K562 (cell line): ENCODE data around the gene ZC3H11A. TPM values are rescaled to one million over a fixed set of nuclear protein-coding genes. Genes with fewer than 3 reads are reported as not detected.

Source experiments
- ATAC-seq: fragments of 200-7000 bp; cut with Tn5 transposase; 3 replicates; pipeline ENCODE4 v1.9.1; 2020; ENCODE audit warnings: moderate library complexity
- BruUV-seq: library from RNA; stranded (reverse); fragments of 400-500 nt; replicated peaks from 2 replicates; lab custom pipeline; 2021; lab: Mats Ljungman, UMichigan
- CTCF ChIA-PET: fragments of 300-600 bp; formaldehyde crosslinking; extraction: SDS; loops from one replicate; lab custom pipeline; 2021; ENCODE audit warnings: low intra/inter-chr PET ratio; lab: Yijun Ruan, JAX
- POLR2A ChIA-PET: fragments of 300-600, 350-650 bp; sonication (Branson Sonifier 250); formaldehyde crosslinking; extraction: SDS; loops from one replicate; lab custom pipeline; 2021; ENCODE audit warnings: antibody characterized with exemption, inconsistent platforms; lab: Yijun Ruan, JAX
- DNase-seq, 4 experiments: peaks; one replicate each; pipeline versions ENCODE4 v3.0.0 to v3.0.0-alpha.2; 2011 to 2018; ENCODE audit warnings: low spot score in 3 of 4, mixed read lengths in 3 of 4; ENCODE audit errors: extremely low read depth in 1 of 4
- FAIRE-seq: peaks from 2 replicates; lab custom pipeline; 2011; peaks lifted over from hg19 to GRCh38; lab: Jason Lieb, UNC
- H2AFZ ChIP-seq: 2 replicates; pipeline ENCODE4 v1.6.0; 2011; ENCODE audit warnings: low read depth, low read length, control low read depth, inconsistent platforms
- H3K27ac ChIP-seq: fragments of 200-600 bp; 3 replicates; pipeline ENCODE4 v1.8.0; 2011; ENCODE audit warnings: low read depth, mild to moderate bottlenecking, control low read depth, inconsistent platforms, low read length, moderate library complexity, mixed read lengths; ENCODE audit errors: extremely low read depth
- H3K27me3 ChIP-seq, 2 experiments: fragments of 300-600 bp in 1 of 2; 2 replicates in 1 of 2; 3 replicates in 1 of 2; pipeline versions ENCODE4 v1.6.0 to v1.8.0; 2011; ENCODE audit warnings: inconsistent platforms in 2 of 2, low read length in 2 of 2, mild to moderate bottlenecking in 1 of 2, mixed read lengths in 1 of 2, moderate library complexity in 1 of 2; ENCODE audit not compliant: control insufficient read depth in 2 of 2, insufficient read depth in 2 of 2
- H3K36me3 ChIP-seq: fragments of 300-600 bp; 3 replicates; pipeline ENCODE4 v1.8.0; 2011; ENCODE audit warnings: mild to moderate bottlenecking, low read length, inconsistent platforms; ENCODE audit not compliant: control insufficient read depth, insufficient read depth
- H3K4me1 ChIP-seq, 2 experiments: fragments of 200-600 bp in 1 of 2; replicated peaks in 1 of 2; 2 replicates in 1 of 2; 3 replicates in 1 of 2; pipeline versions ENCODE4 v1.5.1 to v1.8.0; 2011; ENCODE audit warnings: inconsistent platforms in 2 of 2, low read length in 2 of 2, mild to moderate bottlenecking in 1 of 2, mixed read lengths in 1 of 2, moderate library complexity in 1 of 2; ENCODE audit not compliant: control insufficient read depth in 2 of 2, insufficient read depth in 2 of 2
- H3K4me2 ChIP-seq: 2 replicates; pipeline ENCODE4 v1.6.1; 2011; ENCODE audit warnings: low read length, control low read depth, inconsistent platforms, mixed read lengths; ENCODE audit not compliant: insufficient read depth
- H3K4me3 ChIP-seq: fragments of 200-600 bp; sonication (generic), shearing (Covaris generic); 2 replicates; pipeline ENCODE4 v1.5.1; 2016; ENCODE audit warnings: control low read depth, inconsistent platforms
- H3K79me2 ChIP-seq: fragments of 200-600 bp; 3 replicates; pipeline ENCODE4 v1.8.0; 2011; ENCODE audit warnings: low read length, inconsistent platforms; ENCODE audit not compliant: control insufficient read depth, insufficient read depth
- H3K9ac ChIP-seq, 2 experiments: 2 replicates each; pipeline versions ENCODE4 v1.6.0 to v1.6.1; 2011; ENCODE audit warnings: low read depth in 2 of 2, low read length in 2 of 2, control low read depth in 1 of 2, inconsistent platforms in 1 of 2, mild to moderate bottlenecking in 1 of 2, mixed read lengths in 1 of 2; ENCODE audit not compliant: insufficient read depth in 1 of 2
- H3K9me1 ChIP-seq: one replicate; pipeline ENCODE4 v1.6.0; 2011; ENCODE audit warnings: inconsistent platforms, mild to moderate bottlenecking, low read length, moderate library complexity; ENCODE audit not compliant: control insufficient read depth, insufficient read depth
- H3K9me3 ChIP-seq: replicated peaks from 2 replicates; pipeline ENCODE4 v1.5.1; 2011; ENCODE audit warnings: low read depth, low read length, inconsistent platforms; ENCODE audit not compliant: control insufficient read depth, insufficient read depth
- H4K20me1 ChIP-seq: replicated peaks from 2 replicates; pipeline ENCODE4 v1.6.1; 2011; ENCODE audit warnings: low read length, inconsistent platforms, mixed read lengths; ENCODE audit not compliant: control insufficient read depth, insufficient read depth
- CTCF ChIP-seq, 3 experiments: IDR thresholded peaks in 2 of 3; conservative IDR thresholded peaks in 1 of 3; 2 replicates each; pipeline ENCODE4 v1.5.1; 2011 to 2012; ENCODE audit warnings: low read length in 3 of 3, mild to moderate bottlenecking in 3 of 3, control low read depth in 2 of 3, improper control_type of control experiment in 1 of 3, inconsistent platforms in 1 of 3, low read depth in 1 of 3, mixed read lengths in 1 of 3, moderate library complexity in 1 of 3; ENCODE audit not compliant: insufficient read depth in 2 of 3
- EHMT2 ChIP-seq: fragments of 450-650 bp; IDR thresholded peaks from 2 replicates; pipeline ENCODE4 v1.6.1; 2018; ENCODE audit warnings: antibody characterized with exemption
- HMGXB4 ChIP-seq: sonication (generic); formaldehyde crosslinking; IDR thresholded peaks from 2 replicates; pipeline ENCODE4 v1.8.1; 2023; ENCODE audit warnings: mild to moderate bottlenecking, missing genetic modification reagents
- KLF13 ChIP-seq: fragments of 450-650 bp; IDR thresholded peaks from 2 replicates; pipeline ENCODE4 v1.6.1; 2016; ENCODE audit warnings: missing genetic modification characterization, low read depth, mild to moderate bottlenecking, missing compliant biosample characterization, moderate library complexity, borderline replicate concordance
- MAX ChIP-seq: sonication (generic); formaldehyde crosslinking; IDR thresholded peaks from 2 replicates; pipeline ENCODE4 v1.9.0; 2022; ENCODE audit warnings: mild to moderate bottlenecking, missing genetic modification reagents
- MBD2 ChIP-seq: sonication (generic); IDR thresholded peaks from 2 replicates; pipeline ENCODE4 v1.6.1; 2016; ENCODE audit warnings: low read depth, borderline replicate concordance
- MNT ChIP-seq, 2 experiments: fragments of 450-650 bp; conservative IDR thresholded peaks; 2 replicates each; pipeline ENCODE4 v1.6.1; 2017; ENCODE audit warnings: mild to moderate bottlenecking in 2 of 2, moderate library complexity in 2 of 2
- NCOA1 ChIP-seq: fragments of 450-650 bp; IDR thresholded peaks from 2 replicates; pipeline ENCODE4 v1.6.1; 2016; ENCODE audit warnings: low read depth
- PPARD ChIP-seq: fragments of 250-450 bp; sonication (Bioruptor Pico); IDR thresholded peaks from 2 replicates; pipeline ENCODE4 v1.8.0; 2022; ENCODE audit warnings: inconsistent platforms, mild to moderate bottlenecking, moderate library complexity
- SIN3B ChIP-seq: fragments of 450-650 bp; IDR thresholded peaks from 2 replicates; pipeline ENCODE4 v1.6.1; 2017; ENCODE audit warnings: low read depth, mild to moderate bottlenecking, moderate library complexity
- ZNF133 ChIP-seq: fragments of 250-450 bp; sonication (Bioruptor Pico); IDR thresholded peaks from 2 replicates; pipeline ENCODE4 v1.4.0; 2020; ENCODE audit warnings: mild to moderate bottlenecking
- ZNF165 ChIP-seq: fragments of 250-450 bp; sonication (Bioruptor Pico); IDR thresholded peaks from 2 replicates; pipeline ENCODE4 v1.4.0; 2020; ENCODE audit warnings: borderline replicate concordance
- ZNF224 ChIP-seq: sonication (generic); formaldehyde crosslinking; IDR thresholded peaks from 2 replicates; pipeline ENCODE4 v1.8.0; 2022; ENCODE audit warnings: mild to moderate bottlenecking, missing genetic modification reagents
- ZNF274 ChIP-seq: IDR thresholded peaks from 2 replicates; pipeline ENCODE4 v1.6.1; 2011; ENCODE audit warnings: low read depth, mild to moderate bottlenecking, low read length, moderate library complexity, borderline replicate concordance
- WGBS: fragments of 100-300 bp; shearing (Covaris generic); methylation state at CpG from one replicate; pipeline ENCODE4 v1.1.6; 2016; ENCODE audit warnings: low coverage, mixed read lengths; ENCODE audit not compliant: insufficient coverage; ENCODE audit errors: missing lambda C conversion rate; 5-methylcytosine and 5-hydroxymethylcytosine counted together
- in situ Hi-C: fragments of 300-500 bp; cut with MboI; formaldehyde crosslinking; loops from 4 replicates; pipeline ENCODE4 v1.15.0; 2018; ENCODE audit warnings: inconsistent platforms, mixed read lengths
- intact Hi-C: fragments of 100-400 bp; cut with micrococcal nuclease; formaldehyde crosslinking; loops from 2 replicates; pipeline ENCODE4 v1.14.2; 2022
- polyA plus RNA-seq, 8 experiments: library from polyadenylated mRNA; depleted of rRNA in 4 of 8; stranded (reverse) in 5 of 8; unstranded in 3 of 8; fragments of >200 nt; fragmentation: Nextera tagmentation in 2 of 8; fragmentation: Illumina TruSeq in 1 of 8; extraction: Ambion mirVana in 2 of 8; extraction: Trizol in 1 of 8; gene quantifications; 2 replicates each; pipeline versions ENCODE4 v1.2.1 to v1.2.3, GENCODE V29; 2011 to 2014; ENCODE audit warnings: inconsistent platforms in 1 of 8, missing spikeins in 1 of 8
- total RNA-seq, 7 experiments: library from RNA; depleted of rRNA in 6 of 7; stranded (reverse); fragments of >200 nt in 6 of 7; fragmentation: Illumina TruSeq in 2 of 7; extraction: Trizol in 2 of 7; gene quantifications; 2 replicates each; pipeline versions ENCODE4 v1.2.1 to v1.2.3, GENCODE V29; 2011 to 2021; ENCODE audit warnings: low replicate concordance in 1 of 7

Gene ZC3H11A
- total and polyA plus RNA-seq, 9 of the 15 experiments (the other 6 are each of a cell fraction or from before 2014, with no cell fraction given): 34.2 to 137 (median 102) TPM

- in situ Hi-C loops: no loop called here
- Histone ChIP-seq H3K4me2 (no peak overlapping the region), H3K36me3 (peaks cover 5% of the 10 kb centered on the region; the same call in 1 of the 3 replicates), H3K27ac (no peak overlapping the region), H4K20me1 (no peaks in the 10 kb centered on the region), H3K9me1 (no peaks in the 10 kb centered on the region), H3K27me3 (no peaks in the 10 kb centered on the region), H3K4me3 (no peak overlapping the region), H3K9me3 (no peaks in the 10 kb centered on the region), H3K4me1 (peaks cover 2 to 5% of the 10 kb centered on the region in 2 experiments; a peak in 4 of 5 replicates), H2AFZ (no peak overlapping the region), H3K9ac (no peak overlapping the region), H3K79me2 (peaks cover 6% of the 10 kb centered on the region)
- no peak for DNase-seq
- ChIA-PET CTCF (no interaction called here), POLR2A (interaction anchor here (0.5 to 1.5 kb wide), 4 partner anchors 9 to 1207 kb away, joined by 3 to 5 read pairs (median 4); no protein-coding TSS in a partner anchor)
- intact Hi-C loops: no loop called here
- BruUV-seq: no TSS peak
- no peak for ATAC-seq
- WGBS: 38% methylated on average over 3 of the region's 3 CpGs
- FAIRE-seq: no peak
- TF ChIP-seq HMGXB4 (CRISPR knock-in tag): no peak
- TF ChIP-seq ZNF224 (CRISPR knock-in tag): no peak
- no peak for TF ChIP-seq ZNF165 (CRISPR knock-in tag)
- TF ChIP-seq MBD2: no peak
- no peak for TF ChIP-seq SIN3B
- no peak for TF ChIP-seq MAX (CRISPR knock-in tag)
- TF ChIP-seq CTCF (IDR thresholded peaks at IDR 0.05 in 2 of 3, conservative IDR thresholded peaks at IDR 0.05 in 1 of 3; ENCODE audit: insufficient read depth in 2 of 3, low read depth in 1 of 3, low read length in 3 of 3): no peak
- TF ChIP-seq ZNF274: no peak
- no peak for TF ChIP-seq MNT (conservative IDR thresholded peaks at IDR 0.05)
- TF ChIP-seq NCOA1: no peak
- TF ChIP-seq KLF13 (tag): no peak
- no peak for TF ChIP-seq EHMT2
- no peak for TF ChIP-seq ZNF133 (CRISPR knock-in tag)
- TF ChIP-seq PPARD (CRISPR knock-in tag): no peak
Observed at GRCh38 chr1:203791498-203791897, 3.9 kb upstream of the ZC3H11A start.
